WTC11 (cell line): ENCODE measurements around the gene ZMIZ2. TPM values are rescaled to one million over a fixed set of nuclear protein-coding genes. Genes with fewer than 3 reads are reported as not detected.

ENCODE experiments used
- ATAC-seq: fragments of 200-7000 bp; cut with Tn5 transposase; 2 replicates; pipeline ENCODE4 v1.10.0; 2021; ENCODE audit warnings: mild to moderate bottlenecking, moderate library complexity
- CTCF ChIA-PET: fragments of 300-600 bp; sonication (Branson Sonifier 250); formaldehyde crosslinking; loops from one replicate; lab custom pipeline; 2021; ENCODE audit warnings: antibody characterized with exemption; lab: Charles Lee
- POLR2A ChIA-PET: fragments of 350-600 bp; sonication (Branson Sonifier 250); formaldehyde crosslinking; loops from one replicate; lab custom pipeline; 2021; ENCODE audit warnings: antibody characterized with exemption; lab: Charles Lee
- DNase-seq: peaks from one replicate; pipeline ENCODE4 v3.0.0; 2021; ENCODE audit warnings: low spot score
- H3K27ac Mint-ChIP-seq: 2 replicates; pipeline ENCODE4 v1.8.0; 2021; ENCODE audit warnings: mixed read lengths
- H3K27me3 Mint-ChIP-seq: 2 replicates; pipeline ENCODE4 v1.8.0; 2021; ENCODE audit warnings: low read depth, mild to moderate bottlenecking, moderate library complexity, mixed read lengths
- H3K36me3 Mint-ChIP-seq: 2 replicates; pipeline ENCODE4 v1.8.0; 2021; ENCODE audit warnings: mixed read lengths
- H3K4me1 Mint-ChIP-seq: 2 replicates; pipeline ENCODE4 v1.8.0; 2022; ENCODE audit warnings: mixed read lengths
- H3K4me3 Mint-ChIP-seq: 2 replicates; pipeline ENCODE4 v1.8.0; 2021; ENCODE audit warnings: mild to moderate bottlenecking, moderate library complexity, mixed read lengths
- H3K9me3 Mint-ChIP-seq: 2 replicates; pipeline ENCODE4 v1.8.0; 2021; ENCODE audit warnings: mixed read lengths
- AFF4 ChIP-seq: sonication (generic); formaldehyde crosslinking; IDR thresholded peaks from 2 replicates; pipeline ENCODE4 v1.8.1; 2023; ENCODE audit warnings: mild to moderate bottlenecking, missing genetic modification reagents, borderline replicate concordance
- AR ChIP-seq: fragments of 250-450 bp; sonication (Bioruptor Pico); IDR thresholded peaks from 2 replicates; pipeline ENCODE4 v1.9.0; 2021; ENCODE audit warnings: mild to moderate bottlenecking
- ARID4B ChIP-seq: sonication (generic); formaldehyde crosslinking; IDR thresholded peaks from 2 replicates; pipeline ENCODE4 v1.8.0; 2023; ENCODE audit warnings: missing genetic modification reagents, mild to moderate bottlenecking, borderline replicate concordance
- ATF3 ChIP-seq: sonication (generic); formaldehyde crosslinking; conservative IDR thresholded peaks from 2 replicates; pipeline ENCODE4 v1.8.1; 2022; ENCODE audit warnings: mild to moderate bottlenecking, missing genetic modification reagents
- FOXP1 ChIP-seq: sonication (generic); formaldehyde crosslinking; IDR thresholded peaks from 2 replicates; pipeline ENCODE4 v1.8.0; 2022; ENCODE audit warnings: missing genetic modification reagents, mild to moderate bottlenecking, moderate library complexity, borderline replicate concordance
- GABPB1 ChIP-seq: sonication (generic); formaldehyde crosslinking; IDR thresholded peaks from 2 replicates; pipeline ENCODE4 v1.8.1; 2023; ENCODE audit warnings: mild to moderate bottlenecking, missing genetic modification reagents
- MLX ChIP-seq: sonication (generic); formaldehyde crosslinking; IDR thresholded peaks from 2 replicates; pipeline ENCODE4 v1.8.1; 2023; ENCODE audit warnings: mild to moderate bottlenecking, missing genetic modification reagents, moderate library complexity
- NFE2L1 ChIP-seq: sonication (generic); formaldehyde crosslinking; IDR thresholded peaks from 2 replicates; pipeline ENCODE4 v1.8.1; 2023; ENCODE audit warnings: missing genetic modification reagents
- NR1H2 ChIP-seq: sonication (generic); formaldehyde crosslinking; IDR thresholded peaks from 2 replicates; pipeline ENCODE4 v1.9.0; 2021; ENCODE audit warnings: mild to moderate bottlenecking, moderate library complexity, missing genetic modification reagents
- PREB ChIP-seq: sonication (generic); formaldehyde crosslinking; IDR thresholded peaks from 2 replicates; pipeline ENCODE4 v1.8.1; 2022; ENCODE audit warnings: mild to moderate bottlenecking, missing genetic modification reagents, moderate library complexity, borderline replicate concordance
- PRRX2 ChIP-seq: fragments of 250-450 bp; sonication (Bioruptor Pico); IDR thresholded peaks from 2 replicates; pipeline ENCODE4 v1.8.0; 2021; ENCODE audit warnings: mild to moderate bottlenecking
- RELA ChIP-seq: sonication (generic); formaldehyde crosslinking; IDR thresholded peaks from 2 replicates; pipeline ENCODE4 v1.8.1; 2022; ENCODE audit warnings: missing genetic modification reagents, mild to moderate bottlenecking, borderline replicate concordance
- RORB ChIP-seq: fragments of 250-450 bp; sonication (Bioruptor Pico); IDR thresholded peaks from 2 replicates; pipeline ENCODE4 v1.9.0; 2021; ENCODE audit warnings: mild to moderate bottlenecking
- TP53 ChIP-seq: sonication (generic); formaldehyde crosslinking; IDR thresholded peaks from 2 replicates; pipeline ENCODE4 v1.8.1; 2023; ENCODE audit warnings: mild to moderate bottlenecking, missing genetic modification reagents
- ZNF512 ChIP-seq: sonication (generic); formaldehyde crosslinking; IDR thresholded peaks from 2 replicates; pipeline ENCODE4 v1.8.1; 2022; ENCODE audit warnings: missing genetic modification reagents, borderline replicate concordance
- ZNF671 ChIP-seq: fragments of 250-450 bp; sonication (Bioruptor Pico); IDR thresholded peaks from 2 replicates; pipeline ENCODE4 v1.8.0; 2021; ENCODE audit warnings: mild to moderate bottlenecking
- total RNA-seq: library from RNA; stranded (reverse); gene quantifications from 3 replicates; pipeline ENCODE4 v1.2.3, GENCODE V29; 2021

Gene ZMIZ2
- total RNA-seq, 1 experiment from 2014 or later: 102 TPM

- TF ChIP-seq AFF4 (CRISPR knock-in tag) (no peak), TP53 (CRISPR knock-in tag) (no peak), ZNF512 (CRISPR knock-in tag) (no peak), FOXP1 (CRISPR knock-in tag) (no peak), NR1H2 (no peak)
Observed at GRCh38 chr7:44766416-44766801, 17.8 kb downstream of the ZMIZ2 start (continued).

GRCh38 chr7:44767134-44767911 is 18.7 kb downstream of the ZMIZ2 start:
- no peak overlapping the region for H3K4me3 Mint-ChIP-seq
- no peaks in the 10 kb centered on the region for H3K27me3 Mint-ChIP-seq
- DNase-seq: no peak
- H3K36me3 Mint-ChIP-seq: peaks cover 52% of the 10 kb centered on the region
- TF ChIP-seq RELA (no peak), MLX (CRISPR knock-in tag) (no peak), AR (no peak), NFE2L1 (no peak), ARID4B (CRISPR knock-in tag) (no peak), RORB (CRISPR knock-in tag) (no peak), PRRX2 (CRISPR knock-in tag) (no peak), ATF3 (CRISPR knock-in tag) (no peak), ZNF671 (CRISPR knock-in tag) (no peak), GABPB1 (CRISPR knock-in tag) (no peak), PREB (CRISPR knock-in tag) (no peak)
- H3K27ac Mint-ChIP-seq: no peak overlapping the region
- CTCF ChIA-PET: interaction anchor here (0.9 to 1.6 kb wide), 4 partner anchors 17 to 197 kb away, joined by 3 to 5 read pairs (median 4); no protein-coding TSS in a partner anchor
- H3K4me1 Mint-ChIP-seq: peaks cover 20% of the 10 kb centered on the region
- no peak for ATAC-seq
- H3K9me3 Mint-ChIP-seq: no peaks in the 10 kb centered on the region
- POLR2A ChIA-PET: interaction anchor here (1.4 kb wide), 1 partner anchor 57 kb away, joined by 3 read pairs; no protein-coding TSS in a partner anchor
